Measurements from ENCODE around the gene ZNF57.
"Not testable (repeated sequence)": the region's sequence is repeated elsewhere in the genome, so short reads cannot be mapped to it uniquely, and the experiment has no call there.

The ZNF57 gene

DNA sequence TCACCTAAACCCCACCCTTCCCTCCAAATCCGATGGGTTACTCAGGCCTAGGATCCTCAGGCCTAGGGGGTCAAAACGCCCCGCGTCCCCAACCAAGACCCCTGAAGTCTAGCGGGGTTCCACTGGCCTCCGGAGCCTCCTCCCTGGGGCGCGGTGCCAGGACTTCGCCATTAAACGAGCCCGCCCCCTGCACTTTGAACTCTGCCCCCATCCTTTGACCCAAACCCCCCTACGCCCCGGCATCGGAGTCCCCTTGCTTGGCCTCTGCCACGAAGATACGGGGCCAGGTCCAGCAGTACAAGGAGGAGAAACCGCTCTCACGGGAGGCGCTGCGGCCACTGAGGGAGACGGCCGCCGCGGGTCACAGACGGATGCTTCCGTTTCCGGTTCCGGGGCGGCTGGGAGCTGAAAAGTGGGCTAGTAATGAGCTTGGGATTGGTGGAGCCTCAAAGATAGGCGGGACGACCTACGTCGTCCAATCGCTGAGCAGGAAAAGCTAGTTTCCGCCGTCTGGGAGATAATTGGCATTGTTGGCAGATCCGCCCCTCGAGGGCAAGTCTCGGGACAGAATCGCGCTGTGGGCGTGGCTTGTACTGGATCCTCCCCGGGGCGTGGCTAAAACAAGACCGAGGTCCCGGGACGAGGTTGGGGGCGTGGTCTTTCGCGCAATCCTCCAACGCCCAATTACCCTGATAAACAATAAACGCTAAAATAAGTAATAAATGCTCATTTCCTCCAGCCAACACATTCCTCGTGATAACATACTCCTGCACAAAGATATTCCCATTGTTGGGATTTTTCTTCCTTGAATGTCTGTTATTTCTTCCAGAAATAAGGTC is 49.8 kb downstream of the ZNF57 start:
- peak; percentile 100 for DNase-seq (ENCODE audit: low read depth in 4 of 4, low spot score in 1 of 4)

DNA sequence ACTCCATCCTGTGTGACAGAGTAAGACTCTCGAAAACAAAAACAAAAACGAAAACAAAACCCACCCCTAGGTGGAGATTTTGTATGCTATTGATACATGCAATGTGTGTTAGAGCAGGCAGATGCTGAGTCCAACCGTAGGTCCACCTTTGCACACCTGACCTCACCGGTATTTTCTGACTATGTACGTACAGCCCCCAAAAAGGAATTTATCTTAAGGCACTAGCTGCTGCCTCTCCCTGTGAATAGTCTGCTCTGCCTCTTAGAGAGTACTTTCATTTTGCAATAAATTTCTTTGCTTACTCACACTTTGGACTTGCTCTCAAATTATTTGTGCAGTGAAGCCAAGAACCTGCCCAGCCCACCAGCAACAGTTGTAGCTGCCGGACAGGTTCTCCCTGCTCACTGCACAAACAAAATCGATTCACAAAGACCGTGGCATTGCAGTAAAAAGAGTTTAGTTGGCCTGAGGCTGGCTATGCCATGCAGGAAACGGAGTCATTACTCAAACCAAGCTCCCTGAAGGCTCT is 52.3 kb downstream of the ZNF57 start:
- no peak for DNase-seq (ENCODE audit: low read depth in 4 of 4, low spot score in 1 of 4)

DNA sequence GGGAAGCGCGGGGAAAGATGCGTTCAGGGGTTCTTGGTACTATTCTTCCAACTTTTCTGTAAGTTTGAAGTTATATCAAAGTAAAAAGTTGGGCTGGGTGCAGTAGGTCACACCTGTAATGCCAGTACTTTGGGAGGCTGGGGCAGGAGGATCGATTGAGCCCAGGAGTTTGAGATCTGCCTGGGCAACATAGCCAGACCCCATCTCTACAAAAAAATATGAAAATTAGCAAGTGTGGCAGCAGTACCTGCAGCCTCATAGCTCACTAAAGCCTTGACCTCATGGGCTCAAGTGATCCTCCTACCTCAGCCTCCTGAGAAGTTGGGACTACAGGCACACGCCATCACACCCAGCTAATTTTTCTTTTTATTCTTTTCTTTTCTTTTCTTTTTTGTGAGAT is 56.4 kb downstream of the ZNF57 start:
- DNase-seq (ENCODE audit: low read depth in 4 of 4, low spot score in 1 of 4): no peak

DNA sequence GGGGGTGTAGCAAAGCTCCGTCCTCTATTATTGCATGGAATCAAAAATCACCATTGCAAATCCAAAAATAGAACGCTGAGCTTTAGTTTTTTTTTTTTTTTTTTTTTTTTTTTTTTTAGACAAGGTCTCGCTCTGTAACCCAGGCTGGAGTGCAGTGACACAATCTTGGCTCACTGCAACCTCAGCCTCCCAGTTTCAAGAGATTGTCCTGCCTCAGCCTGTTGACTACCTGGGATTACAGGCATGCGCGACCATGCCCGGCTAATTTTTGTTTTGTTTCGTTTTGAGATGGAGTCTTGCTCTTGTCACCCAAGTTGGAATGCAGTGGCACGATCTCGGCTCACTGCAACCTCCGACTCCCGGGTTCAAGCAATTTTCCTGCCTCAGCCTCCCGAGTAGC is 59.4 kb downstream of the ZNF57 start:
- DNase-seq (ENCODE audit: low read depth in 4 of 4, low spot score in 1 of 4): no peak

DNA sequence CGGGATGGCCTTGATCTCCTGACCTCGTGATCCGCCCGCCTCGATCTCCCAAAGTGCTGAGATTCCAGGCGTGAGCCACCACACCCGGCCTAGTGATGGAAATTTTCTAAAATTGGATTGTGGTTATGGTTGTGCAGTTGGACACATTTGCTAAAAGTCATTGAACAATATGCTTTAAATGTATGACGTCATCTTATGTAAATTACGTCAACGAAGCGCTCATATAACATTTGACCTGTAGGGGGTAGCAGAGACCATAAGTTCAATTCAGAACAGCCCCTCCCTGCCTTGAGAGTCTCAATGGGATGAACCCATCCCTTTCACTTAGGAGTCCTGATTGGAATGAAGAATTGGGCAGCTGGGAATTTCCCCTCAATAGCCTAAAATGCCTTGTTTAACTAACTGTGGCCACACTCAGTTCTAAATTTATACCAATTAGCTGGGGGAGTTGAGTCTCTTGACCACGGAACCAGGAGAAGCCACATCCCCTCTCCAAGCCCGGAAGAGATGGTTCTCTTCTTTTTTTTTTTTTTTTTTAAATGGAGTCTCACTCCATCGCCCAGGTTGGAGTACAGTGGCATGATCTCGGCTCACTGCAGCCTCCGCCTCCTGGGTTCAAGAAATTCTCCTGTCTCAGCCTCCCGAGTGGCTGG is 61.4 kb downstream of the ZNF57 start:
- DNase-seq (ENCODE audit: low read depth in 4 of 4, low spot score in 1 of 4): peak in 2 of 4 experiments; percentile 20 to 34

DNA sequence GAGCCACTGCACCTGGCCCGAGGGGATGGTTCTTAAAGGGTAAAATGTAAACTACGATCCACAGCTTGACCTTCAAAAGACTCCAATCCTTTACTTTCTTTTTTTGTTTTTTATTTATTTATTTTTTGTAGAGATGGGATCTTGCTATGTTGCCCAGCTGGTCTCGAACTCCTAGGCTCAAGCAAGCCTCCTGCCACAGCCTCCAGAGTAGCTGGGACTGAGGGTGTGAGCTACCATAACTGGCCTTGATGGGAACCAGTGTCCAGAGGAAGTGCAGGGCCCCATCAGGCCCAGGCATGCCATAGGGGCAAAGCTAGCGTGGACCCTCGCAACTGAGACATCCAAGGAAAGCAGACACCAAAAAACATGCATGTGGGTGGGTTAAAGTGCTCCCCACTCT is 62.4 kb downstream of the ZNF57 start:
- DNase-seq (ENCODE audit: low read depth in 4 of 4, low spot score in 1 of 4): no peak

DNA sequence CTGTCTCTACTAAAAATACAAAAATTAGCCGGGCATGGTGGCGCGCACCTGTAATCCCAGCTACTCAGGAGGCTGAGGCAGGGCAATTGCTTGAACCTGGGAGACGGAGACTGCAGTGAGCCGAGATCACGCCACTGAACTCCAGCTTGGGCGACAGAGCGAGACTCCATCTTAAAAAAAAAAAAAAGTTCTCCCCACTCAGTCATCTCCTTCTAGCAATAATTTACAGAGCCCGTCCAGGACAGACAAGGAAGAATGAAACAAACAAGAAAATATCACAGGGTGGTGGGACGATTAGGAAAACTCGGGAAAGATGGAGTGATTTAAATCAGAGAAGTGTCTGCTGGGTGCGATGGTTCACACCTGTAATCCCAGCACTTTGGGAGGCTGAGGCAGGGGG is 62.9 kb downstream of the ZNF57 start:
- not testable (repeated sequence) for DNase-seq (ENCODE audit: low read depth in 4 of 4, low spot score in 1 of 4)

DNA sequence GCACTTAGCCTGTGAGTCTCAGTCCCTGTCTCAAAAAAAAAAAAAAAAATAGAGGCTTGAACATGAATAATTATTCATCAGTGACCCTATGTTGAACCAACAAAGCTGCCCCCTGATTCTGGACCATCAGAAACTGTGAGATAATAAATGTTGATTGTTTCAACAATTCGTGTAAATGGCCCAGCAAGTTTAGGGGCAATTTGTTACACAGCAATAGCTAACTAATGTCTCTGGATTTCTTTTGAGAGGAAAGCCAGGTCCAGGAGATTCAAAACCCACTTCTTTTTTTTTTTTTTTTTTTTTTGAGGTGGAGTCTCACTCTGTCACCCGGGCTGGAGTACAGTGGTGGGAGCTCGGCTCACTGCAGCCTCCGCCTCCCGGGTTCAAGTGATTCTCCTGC is 64.1 kb downstream of the ZNF57 start:
- DNase-seq (ENCODE audit: low read depth in 4 of 4, low spot score in 1 of 4): no peak

DNA sequence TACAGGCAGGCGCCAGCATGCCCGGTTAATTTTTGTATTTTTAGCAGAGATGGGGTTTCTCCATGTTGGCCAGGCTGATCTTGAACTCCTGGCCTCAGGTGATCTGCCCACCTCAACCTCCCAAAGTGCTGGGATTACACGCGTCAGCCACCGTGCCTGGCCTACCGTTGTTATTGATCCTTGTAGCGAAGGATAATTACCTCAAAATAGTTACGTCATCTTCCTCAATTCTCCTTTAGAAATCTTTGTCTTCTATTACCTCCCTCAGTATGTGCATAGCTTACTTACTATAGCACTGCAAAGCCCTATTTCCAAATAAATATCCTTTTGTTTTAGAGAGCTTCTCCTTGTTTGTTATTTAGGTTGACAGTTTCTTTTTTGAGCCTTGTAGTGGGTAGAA is 67.2 kb downstream of the ZNF57 start:
- DNase-seq (ENCODE audit: low read depth in 4 of 4, low spot score in 1 of 4): no peak
